GM19240 (cell line): ENCODE results near the gene KIFC3.
"Not testable (repeated sequence)": the region's sequence is repeated elsewhere in the genome, so short reads cannot be mapped to it uniquely, and the experiment has no call there.

Experiments
- DNase-seq: peaks from one replicate; pipeline ENCODE4 v3.0.0; 2011; ENCODE audit warnings: low spot score; ENCODE audit not compliant: insufficient read length

The KIFC3 gene

GRCh38 chr16:57724531-57724930, 77.8 kb downstream of the KIFC3 start:
- DNase-seq: no peak

GRCh38 chr16:57723170-57723569, 79.1 kb downstream of the KIFC3 start:
- no peak for DNase-seq

- DNase-seq: no peak
Measured at GRCh38 chr16:57722651-57723050, 79.6 kb downstream of the KIFC3 start.

- no peak for DNase-seq
Measured at GRCh38 chr16:57722210-57722499, 80.1 kb downstream of the KIFC3 start.

GRCh38 chr16:57721356-57722209, 80.7 kb downstream of the KIFC3 start:
- DNase-seq: no peak

- no peak for DNase-seq
Measured at GRCh38 chr16:57720142-57720575, 82.1 kb downstream of the KIFC3 start.

GRCh38 chr16:57714047-57714446, 88.2 kb downstream of the KIFC3 start:
- no peak for DNase-seq

- DNase-seq: no peak
Measured at GRCh38 chr16:57713596-57713995, 88.7 kb downstream of the KIFC3 start.

GRCh38 chr16:57712569-57712968, 89.7 kb downstream of the KIFC3 start:
- not testable (repeated sequence) for DNase-seq

- DNase-seq: no peak
Measured at GRCh38 chr16:57711993-57712392, 90.3 kb downstream of the KIFC3 start.

GRCh38 chr16:57711346-57711745, 90.9 kb downstream of the KIFC3 start:
- no peak for DNase-seq

GRCh38 chr16:57709663-57710062, 92.6 kb downstream of the KIFC3 start:
- no peak for DNase-seq
